Spleen (tissue), 11 donors: ENCODE data around the gene BCL11B. TPM values are rescaled to one million over a fixed set of nuclear protein-coding genes. Genes with fewer than 3 reads are reported as not detected.

ENCODE experiments used
- DNase-seq: peaks from one replicate; pipeline ENCODE4 v3.0.0-alpha.2; 2020
- H3K27ac ChIP-seq, 8 donors: fragments of 200-600 bp; sonication (generic) in 7 of 8; 1 replicate in 4 of 8; 2 replicates in 4 of 8; pipeline versions ENCODE4 v1.5.0 to v1.8.0; 2016 to 2021; ENCODE audit warnings: inconsistent platforms in 4 of 8, mild to moderate bottlenecking in 4 of 8, moderate library complexity in 1 of 8
- H3K27me3 ChIP-seq, 7 donors: fragments of 200-600 bp; sonication (generic) in 6 of 7; replicated peaks in 1 of 7; 1 replicate in 4 of 7; 2 replicates in 3 of 7; pipeline versions ENCODE4 v1.5.0 to v1.8.0; 2016 to 2021; ENCODE audit warnings: inconsistent platforms in 3 of 7, mild to moderate bottlenecking in 1 of 7
- H3K36me3 ChIP-seq, 6 donors: fragments of 200-600 bp; sonication (generic) in 5 of 6; 1 replicate in 4 of 6; 2 replicates in 2 of 6; pipeline versions ENCODE4 v1.5.0 to v1.8.0; 2016 to 2021; ENCODE audit warnings: inconsistent platforms in 2 of 6
- H3K4me1 ChIP-seq, 6 donors: fragments of 200-600 bp; sonication (generic) in 5 of 6; 1 replicate in 3 of 6; 2 replicates in 3 of 6; pipeline versions ENCODE4 v1.5.0 to v1.8.0; 2016 to 2021; ENCODE audit warnings: inconsistent platforms in 3 of 6
- H3K4me3 ChIP-seq, 8 donors: fragments of 200-600 bp; sonication (generic) in 7 of 8; 1 replicate in 4 of 8; 2 replicates in 4 of 8; pipeline versions ENCODE4 v1.5.0 to v1.8.0; 2016 to 2021; ENCODE audit warnings: inconsistent platforms in 4 of 8, mild to moderate bottlenecking in 4 of 8, moderate library complexity in 2 of 8
- H3K9me3 ChIP-seq, 8 donors: fragments of 200-600 bp; sonication (generic) in 7 of 8; 1 replicate in 4 of 8; 2 replicates in 4 of 8; pipeline versions ENCODE4 v1.5.0 to v1.8.0; 2016 to 2021; ENCODE audit warnings: inconsistent platforms in 4 of 8
- CTCF ChIP-seq, 11 experiments: fragments of 200-600 bp in 7 of 11; fragments of 450-650 bp in 4 of 11; sonication (generic) in 4 of 11; IDR thresholded peaks in 8 of 11; conservative IDR thresholded peaks in 3 of 11; 1 replicate in 7 of 11; 2 replicates in 4 of 11; pipeline versions ENCODE4 v1.4.0 to v1.8.0; 2016 to 2021; ENCODE audit warnings: antibody characterized with exemption in 11 of 11, inconsistent platforms in 4 of 11, mild to moderate bottlenecking in 1 of 11
- POLR2A ChIP-seq, 3 donors: fragments of 450-650 bp; IDR thresholded peaks; one replicate each; pipeline ENCODE4 v1.5.1; 2017; ENCODE audit warnings: antibody characterized with exemption in 3 of 3, mild to moderate bottlenecking in 1 of 3
- POLR2AphosphoS5 ChIP-seq, 3 donors: sonication (generic); formaldehyde crosslinking; IDR thresholded peaks; one replicate each; pipeline ENCODE4 v1.5.1; 2017; ENCODE audit warnings: antibody characterized with exemption in 3 of 3
- WGBS, 5 donors: extraction: QIAGEN DNeasy Blood & Tissue Kit in 3 of 5; methylation state at CpG; one replicate each; pipeline versions ENCODE4 v1.1.5 to v1.1.7; 2013 to 2018; 5-methylcytosine and 5-hydroxymethylcytosine counted together
- intact Hi-C: fragments of 100-400 bp; cut with DNase I; formaldehyde crosslinking; loops from one replicate; pipeline ENCODE4 v1.15.0; 2023; ENCODE audit warnings: low total_unique reads
- polyA plus RNA-seq, 3 donors: library from polyadenylated mRNA; stranded (reverse); fragments of 200-250 nt; gene quantifications; one replicate each; pipeline ENCODE4 v1.2.1, GENCODE V29; 2013
- total RNA-seq, 7 donors: library from RNA; depleted of rRNA in 3 of 7; stranded (reverse); fragments of >200 nt in 3 of 7; fragmentation: NEBNext Ultra II Directional in 4 of 7; extraction: Animal tissue kit (Norgen Biotek cat#: 25700) in 4 of 7; gene quantifications; one replicate each; pipeline versions ENCODE4 v1.1.0 to v1.2.1, GENCODE V29; 2016 to 2021
- donor health status: healthy with polysubstance abuse.
- donor health status: DM: no; HTN: no; CAD: no; lungs with moderate emphysema.
- donor health status: DM: no; HTN: no; CAD: no.
- donor health status: Bipolar disorder and iron deficiency.
- donor health status: healthy.
- donor health status: DM: no; HTN: no; CAD: no.
- donor health status: DM: yes; HTN: yes; CAD: no.

Gene BCL11B
- total and polyA plus RNA-seq, 10 donors, result 0.74 to 21.1 (median 11.4) TPM

DNA sequence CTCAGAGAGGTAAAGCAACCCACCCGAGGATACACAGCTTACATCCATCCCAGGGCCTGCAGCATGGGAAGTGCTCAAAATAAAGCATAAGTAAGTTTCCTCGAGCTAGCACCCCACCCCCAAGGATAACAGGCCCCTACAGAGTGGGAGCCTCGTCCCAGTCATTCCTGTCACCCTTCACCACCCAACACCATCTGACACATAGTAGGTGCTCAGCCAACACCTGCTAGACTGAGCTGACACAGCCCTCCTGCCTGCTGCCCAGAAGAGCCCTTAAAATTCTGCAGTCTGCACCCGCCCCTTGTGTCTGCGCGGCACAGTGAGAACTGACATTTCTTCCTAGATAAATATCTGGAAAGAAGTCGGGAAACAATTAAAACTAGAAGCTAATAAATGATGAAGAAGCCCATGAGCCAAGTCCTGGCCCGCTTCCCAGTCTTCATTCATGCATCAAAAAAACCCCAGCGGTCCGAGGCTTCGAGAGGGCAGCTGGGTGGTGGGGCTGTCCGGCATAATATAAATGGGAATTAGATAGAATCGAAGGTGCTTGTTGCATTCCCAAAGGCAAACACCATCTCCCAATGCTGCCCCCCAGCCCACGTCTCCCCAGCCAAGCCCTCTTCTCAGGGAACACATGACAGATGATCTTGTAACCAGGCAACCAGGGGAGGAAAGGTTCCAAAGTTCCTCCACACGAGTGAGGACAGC, 76.2 kb downstream of the BCL11B start:
- peak; percentile 31 for DNase-seq
- Histone ChIP-seq H3K36me3 (no peaks in the 10 kb centered on the region), H3K27me3 (peaks cover 0 to 18% (median 0%) of the 10 kb centered on the region in 7 donors), H3K27ac (no peak overlapping the region), H3K4me3 (no peak overlapping the region), H3K9me3 (no peaks in the 10 kb centered on the region), H3K4me1 (peaks cover 0 to 96% (median 31%) of the 10 kb centered on the region in 6 donors)
- intact Hi-C loops, result no loop called here
- 54 to 72% (median 69%) methylated on average over 14 to 15 of the region's 15 CpGs for WGBS, 5 donors
- TF ChIP-seq POLR2AphosphoS5 (IDR thresholded peaks at IDR 0.05) (no peak), CTCF (IDR thresholded peaks at IDR 0.05 in 8 of 11, conservative IDR thresholded peaks at IDR 0.05 in 3 of 11) (no peak), POLR2A (IDR thresholded peaks at IDR 0.05) (no peak)

GRCh38 chr14:99194736-99195135, 77.3 kb downstream of the BCL11B start:
- no peaks in the 10 kb centered on the region for H3K36me3 ChIP-seq
- H3K9me3 ChIP-seq, result no peaks in the 10 kb centered on the region
- 80 to 86% (median 84%) methylated on average over 8 to 13 of the region's 13 CpGs for WGBS, 5 donors
- H3K4me1 ChIP-seq, result peaks cover 0 to 96% (median 34%) of the 10 kb centered on the region in 6 donors
- intact Hi-C loops, result no loop called here
- H3K27me3 ChIP-seq, result peaks cover 0 to 10% (median 0%) of the 10 kb centered on the region in 7 donors
- peak; percentile 48 for DNase-seq
- H3K27ac ChIP-seq, result peak overlapping the region in 2 of 8 donors; percentile 11 to 43
- no peak overlapping the region for H3K4me3 ChIP-seq
- TF ChIP-seq POLR2A (IDR thresholded peaks at IDR 0.05) (no peak), POLR2AphosphoS5 (IDR thresholded peaks at IDR 0.05) (no peak), CTCF (IDR thresholded peaks at IDR 0.05 in 8 of 11, conservative IDR thresholded peaks at IDR 0.05 in 3 of 11) (no peak)

GRCh38 chr14:99194136-99194535, 77.9 kb downstream of the BCL11B start:
- peak overlapping the region in 2 of 8 donors; percentile 43 to 53 for H3K27ac ChIP-seq
- no peak for TF ChIP-seq CTCF (IDR thresholded peaks at IDR 0.05 in 8 of 11, conservative IDR thresholded peaks at IDR 0.05 in 3 of 11)
- no peak for TF ChIP-seq POLR2A (IDR thresholded peaks at IDR 0.05)
- TF ChIP-seq POLR2AphosphoS5 (IDR thresholded peaks at IDR 0.05), result no peak
- no peak overlapping the region for H3K4me3 ChIP-seq
- H3K27me3 ChIP-seq, result peaks cover 0 to 10% (median 0%) of the 10 kb centered on the region in 7 donors
- DNase-seq, result peak; percentile 63
- no peaks in the 10 kb centered on the region for H3K36me3 ChIP-seq
- WGBS, 5 donors, result 79 to 88% (median 83%) methylated on average over 6 to 7 of the region's 7 CpGs
- peaks cover 0 to 96% (median 35%) of the 10 kb centered on the region in 6 donors for H3K4me1 ChIP-seq
- no peaks in the 10 kb centered on the region for H3K9me3 ChIP-seq
- intact Hi-C loops, result no loop called here

DNA sequence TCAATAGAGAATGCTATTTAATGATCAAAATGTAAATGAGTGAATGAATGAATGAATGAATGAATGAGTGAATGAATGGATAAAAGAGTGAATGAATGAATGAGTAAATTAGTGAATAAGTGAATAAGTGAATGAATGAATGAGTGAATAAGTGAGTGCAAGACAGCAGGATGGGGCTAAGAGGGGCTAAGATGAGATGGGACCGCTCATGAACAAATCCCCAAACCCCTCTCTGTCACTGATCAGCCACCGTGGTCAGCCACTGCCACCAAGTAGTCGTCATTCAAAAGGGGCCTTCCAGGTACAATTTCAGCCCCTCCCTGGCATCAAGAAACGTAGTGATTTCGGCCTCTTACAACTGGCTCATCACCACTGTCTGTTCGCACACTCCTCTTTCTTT, 79.2 kb downstream of the BCL11B start:
- WGBS, 5 donors, result 61 to 78% (median 70%) methylated on average over 6 of the region's 6 CpGs
- peak; percentile 25 for DNase-seq
- TF ChIP-seq POLR2AphosphoS5 (IDR thresholded peaks at IDR 0.05) (no peak), POLR2A (IDR thresholded peaks at IDR 0.05) (no peak), CTCF (IDR thresholded peaks at IDR 0.05 in 8 of 11, conservative IDR thresholded peaks at IDR 0.05 in 3 of 11) (no peak)
- Histone ChIP-seq H3K4me3 (peak overlapping the region in 1 of 8 donors; percentile 56), H3K27ac (peak overlapping the region in 3 of 8 donors; percentile 0 to 65 (median 59)), H3K4me1 (peaks cover 0 to 97% (median 36%) of the 10 kb centered on the region in 6 donors), H3K27me3 (peaks cover 0 to 13% (median 0%) of the 10 kb centered on the region in 7 donors), H3K9me3 (no peaks in the 10 kb centered on the region), H3K36me3 (no peaks in the 10 kb centered on the region)
- intact Hi-C loops, result no loop called here
